NCI-H1694 treated with DMSO at 0.1 percent for 48 hours (cell line): ENCODE results near the gene C1QL4.

ENCODE experiments used
- DNase-seq: peaks from one replicate; lab custom pipeline; 2025; lab: John Stamatoyannopoulos, UW

Gene C1QL4

GRCh38 chr12:49347311-49348193 lies 10.6 kb upstream of the C1QL4 start:
- peak; percentile 31 for DNase-seq

DNA sequence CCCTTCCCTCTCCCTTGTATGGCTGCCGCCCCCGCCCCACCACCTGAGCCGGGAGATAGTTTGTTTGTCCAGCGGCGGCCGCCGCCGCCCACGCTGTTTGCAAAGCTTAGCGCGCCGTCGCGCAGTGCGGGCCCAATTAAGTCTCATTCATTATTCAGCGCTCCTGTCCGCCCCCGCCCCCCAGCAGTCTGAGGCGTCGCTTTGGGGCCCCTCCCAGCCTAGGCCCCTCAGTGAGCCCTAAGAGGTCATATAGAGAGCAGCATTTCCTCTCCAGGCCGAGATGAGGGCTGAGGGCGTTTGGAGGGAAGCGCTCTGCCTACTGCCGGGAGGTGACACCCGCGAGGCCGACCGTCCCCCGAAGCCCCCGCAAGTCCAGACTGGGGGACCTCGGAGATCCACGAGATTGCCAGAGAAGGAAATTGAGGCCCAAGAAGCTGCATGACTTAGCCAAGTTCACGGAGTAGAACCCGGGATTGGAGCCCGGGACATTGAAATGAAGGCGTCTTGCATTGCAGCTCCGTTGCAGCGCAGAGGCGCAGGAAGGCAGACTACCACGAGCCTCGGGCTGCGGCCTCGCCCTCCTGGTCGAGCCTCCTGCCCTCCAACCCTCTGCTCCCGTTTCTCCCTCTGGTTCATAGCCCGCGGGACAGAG lies 9.8 kb upstream of the C1QL4 start, which contains the start of gene DNAJC22:
TSS of gene DNAJC22 (plus strand) at position 230 of the 652 bp plus-strand sequence. CDS start 1,985 bp downstream, outside the sequence.
- no peak for DNase-seq

- no peak for DNase-seq
Observed at GRCh38 chr12:49345825-49346658, 9.1 kb upstream of the C1QL4 start.

DNA sequence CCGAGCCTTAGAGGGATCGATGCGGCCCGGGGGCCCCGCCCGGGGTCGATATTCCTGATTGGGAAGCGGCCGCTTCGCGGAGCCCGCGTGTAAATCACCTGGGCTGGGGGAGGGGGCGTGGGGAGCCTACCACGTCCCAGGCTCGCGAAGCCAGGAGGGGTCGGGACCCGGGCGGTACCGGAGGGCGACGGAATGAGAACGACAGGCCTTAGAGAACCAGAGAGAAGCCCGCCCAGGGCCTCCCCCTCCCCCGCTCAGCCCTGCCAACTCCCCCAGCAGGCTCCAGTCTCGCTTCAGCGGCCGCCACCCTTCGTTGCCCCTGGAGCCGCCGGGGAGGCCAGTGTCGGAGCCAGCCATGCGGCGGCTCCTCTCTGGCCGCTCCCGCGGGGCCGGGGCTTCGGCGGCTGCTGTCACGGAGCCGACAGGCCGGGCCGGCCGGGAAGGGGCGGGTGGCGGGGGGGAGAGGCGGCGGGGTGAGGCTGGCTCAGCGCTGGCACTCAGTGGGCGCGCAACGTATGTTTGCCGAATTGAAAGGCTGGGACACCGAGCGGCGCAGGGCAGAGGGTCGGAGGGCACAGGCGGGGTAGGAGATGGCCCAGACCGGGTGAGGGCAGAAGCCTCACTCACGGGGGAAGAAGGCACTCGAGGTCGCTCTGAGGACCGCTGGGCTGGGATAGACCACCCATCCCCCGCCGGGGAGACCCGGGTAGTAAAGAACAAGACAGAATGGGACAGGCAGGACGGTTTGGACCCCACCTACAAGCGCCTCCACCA lies 8.2 kb upstream of the C1QL4 start:
- DNase-seq = no peak

DNA sequence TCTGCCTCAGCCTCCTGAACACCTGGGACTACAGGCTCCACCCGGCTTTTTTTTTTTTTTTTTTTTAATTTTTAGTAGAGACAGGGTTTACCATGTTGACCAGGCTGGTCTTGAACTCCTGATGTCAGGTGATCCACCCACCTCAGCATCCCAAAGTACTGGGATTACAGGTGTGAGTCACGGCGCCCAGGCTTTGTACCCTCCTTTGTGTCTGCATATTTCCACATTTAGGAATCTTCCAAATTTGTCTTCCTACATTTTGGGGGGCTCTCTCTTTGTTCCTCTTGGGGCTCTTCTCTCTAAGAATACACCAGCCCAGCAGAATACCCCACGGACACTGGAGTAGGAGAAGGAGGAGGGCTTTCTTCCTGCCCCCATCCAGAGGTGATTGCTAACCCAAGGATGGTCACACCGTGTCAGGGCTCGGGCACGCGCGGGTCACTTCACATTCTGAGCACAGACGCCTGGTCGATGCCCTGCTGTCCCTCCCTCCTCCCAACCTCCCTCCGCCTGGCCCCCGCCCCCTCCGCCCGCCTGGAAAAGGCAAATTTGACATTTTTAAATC lies 7.6 kb upstream of the C1QL4 start:
- no peak for DNase-seq

DNA sequence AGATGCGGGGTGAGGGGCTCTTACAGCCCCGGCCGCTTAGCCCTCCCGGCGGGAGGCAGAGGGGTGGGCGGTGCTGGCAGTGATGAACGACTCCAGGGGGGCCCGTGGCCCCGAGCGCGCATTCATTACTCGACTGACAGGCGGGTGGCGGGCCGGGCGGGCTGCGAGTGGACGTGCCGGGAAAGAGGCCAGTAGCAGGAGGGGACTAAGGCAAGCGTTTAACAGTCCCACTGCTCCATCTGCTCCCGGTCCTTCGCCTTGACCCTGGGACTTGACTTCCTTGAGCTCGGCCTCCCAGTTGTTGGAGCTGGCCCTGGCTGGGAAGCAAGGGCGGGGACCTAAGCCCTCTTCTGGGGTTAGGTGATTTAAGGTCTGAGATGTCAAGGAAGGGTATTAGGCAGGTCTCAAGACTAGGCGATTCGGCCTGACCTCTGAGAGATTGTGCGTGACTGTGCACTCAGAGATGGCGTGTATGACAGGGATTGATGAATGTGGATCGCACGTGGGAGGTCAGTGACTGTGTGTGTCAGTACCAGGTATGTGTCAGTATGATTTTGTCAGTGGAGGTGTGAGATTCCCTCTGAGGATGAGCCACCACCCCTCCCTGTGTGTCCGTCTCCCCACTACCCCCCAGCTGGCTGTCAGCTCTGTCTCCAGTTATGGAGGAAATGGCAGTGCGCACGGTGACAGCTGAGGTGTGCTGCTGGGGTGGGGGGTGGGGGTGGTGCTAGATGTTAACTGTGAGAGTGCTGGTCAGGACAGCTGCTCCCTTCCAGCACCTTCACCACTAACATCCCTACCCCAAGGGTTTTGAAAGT lies 6.1 kb upstream of the C1QL4 start:
- no peak for DNase-seq

- peak; percentile 90 for DNase-seq
Observed at GRCh38 chr12:49342066-49342913, 5.3 kb upstream of the C1QL4 start.

DNA sequence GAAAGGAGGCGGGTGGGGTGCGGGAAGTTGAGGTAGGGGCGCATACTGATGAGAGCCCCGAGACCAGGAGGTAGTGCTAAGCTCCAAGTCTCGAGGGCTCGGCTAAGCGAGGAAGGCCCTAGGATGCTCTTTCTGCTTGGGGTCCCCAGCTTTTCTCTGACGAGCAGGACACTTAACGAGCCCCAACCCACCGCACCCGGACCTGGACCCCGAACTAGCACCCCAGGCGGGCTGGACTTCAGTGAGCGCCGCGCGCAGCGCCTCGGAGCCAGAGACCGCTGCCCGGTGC lies 4.7 kb upstream of the C1QL4 start:
- DNase-seq = no peak

- no peak for DNase-seq
Observed at GRCh38 chr12:49340971-49341776, 4.2 kb upstream of the C1QL4 start.

DNA sequence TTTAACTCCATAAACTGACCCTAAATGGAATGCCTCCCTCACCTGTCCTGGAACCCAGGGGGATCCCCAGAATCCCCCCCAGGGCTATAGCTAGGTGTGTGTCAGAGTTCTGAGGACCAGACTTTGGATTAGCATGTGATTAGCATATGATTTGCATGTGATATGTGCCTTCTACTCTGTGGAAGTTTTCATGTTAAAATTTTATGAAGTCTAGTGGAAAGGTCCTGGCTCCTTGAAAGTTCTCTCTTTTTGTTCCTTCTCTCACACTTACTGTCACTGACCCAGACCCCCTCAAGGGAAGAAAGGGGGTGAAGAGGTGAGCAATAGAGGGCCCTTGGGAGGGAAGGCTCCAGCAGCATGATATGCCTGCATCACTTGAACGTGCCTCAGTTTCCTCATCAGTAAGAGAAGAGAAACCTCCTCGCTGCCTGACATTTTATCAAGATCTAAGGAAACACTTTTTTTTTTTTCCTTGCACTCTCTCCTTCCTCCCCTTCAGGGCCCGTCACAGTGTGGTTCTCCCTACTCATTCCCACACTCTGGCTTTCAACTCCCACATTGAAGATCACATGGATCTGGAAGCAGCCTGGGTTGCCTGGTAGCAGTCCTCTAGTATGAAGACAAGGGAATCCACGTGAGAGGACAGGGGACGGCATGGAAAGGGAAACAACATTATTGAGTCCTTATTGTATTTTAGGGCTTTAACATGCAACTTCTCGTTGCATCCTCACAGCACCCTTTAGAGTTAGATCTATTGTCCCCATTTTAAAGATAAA lies 3.3 kb upstream of the C1QL4 start:
- DNase-seq = no peak

- DNase-seq = no peak
Observed at GRCh38 chr12:49339464-49339861, 2.5 kb upstream of the C1QL4 start.

DNA sequence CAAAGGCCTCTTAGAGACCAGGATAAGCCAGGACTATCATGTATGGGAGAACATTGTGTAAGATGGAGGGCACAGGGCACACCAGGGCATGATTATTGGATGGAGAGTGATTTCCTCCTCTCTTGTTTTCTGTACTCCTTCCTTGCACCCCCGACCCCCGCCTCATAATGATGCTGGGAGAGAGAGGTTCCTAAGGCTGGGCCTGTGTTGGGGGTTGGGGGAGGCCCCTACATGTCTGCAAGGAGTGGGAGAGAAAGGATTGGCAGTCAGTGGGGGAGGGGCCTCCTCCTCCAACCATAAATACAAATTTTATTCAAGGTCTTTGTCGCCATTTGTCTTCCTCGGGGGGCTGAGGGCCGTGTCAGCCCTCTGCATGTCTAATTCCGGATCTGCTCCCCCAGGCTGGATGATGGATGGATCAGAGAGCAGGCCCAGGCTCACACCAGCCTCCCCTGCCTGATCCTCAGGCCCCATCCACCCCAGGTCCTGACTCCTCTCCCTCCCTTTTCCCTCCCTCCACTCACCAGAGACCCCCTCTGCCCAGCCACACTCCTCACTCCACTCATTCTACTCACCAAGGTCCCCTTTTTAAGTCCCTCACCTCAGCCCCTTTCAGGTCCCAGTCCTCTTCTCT lies 2.0 kb upstream of the C1QL4 start:
- no peak for DNase-seq

DNA sequence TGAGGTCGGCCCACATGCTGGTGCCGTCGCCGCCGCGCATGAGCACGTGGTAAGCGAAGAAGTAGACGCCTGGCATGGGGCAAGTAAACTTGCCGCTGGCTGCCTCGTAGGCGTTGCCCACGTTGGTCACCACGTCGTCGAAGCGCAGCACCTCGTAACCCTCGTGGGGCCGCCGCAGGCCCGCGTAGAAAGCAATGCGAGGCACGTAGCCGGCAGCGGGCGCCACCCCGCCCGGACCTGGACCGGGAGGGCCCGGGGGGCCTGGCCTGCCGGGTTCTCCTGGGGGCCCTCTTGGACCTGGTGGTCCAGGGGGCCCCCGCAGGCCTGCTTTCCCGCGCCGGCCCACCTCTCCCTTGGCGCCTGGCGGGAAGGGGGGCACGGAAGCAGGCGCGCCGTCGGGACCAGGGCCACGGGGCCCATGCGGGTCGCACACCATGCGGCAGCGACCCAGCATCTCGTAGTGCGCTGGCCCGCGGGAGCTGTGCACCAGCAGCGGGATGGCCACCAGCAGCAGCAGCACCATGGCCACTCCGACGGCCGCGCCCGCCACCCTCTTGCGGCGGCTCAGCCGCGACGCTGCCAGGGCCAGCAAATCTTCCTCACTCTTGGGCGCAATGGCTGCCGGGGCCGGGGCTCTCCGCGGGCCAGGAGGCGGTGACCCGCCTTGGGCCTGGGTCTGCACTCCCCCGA lies 888 bp downstream of the C1QL4 start:
- no peak for DNase-seq

DNA sequence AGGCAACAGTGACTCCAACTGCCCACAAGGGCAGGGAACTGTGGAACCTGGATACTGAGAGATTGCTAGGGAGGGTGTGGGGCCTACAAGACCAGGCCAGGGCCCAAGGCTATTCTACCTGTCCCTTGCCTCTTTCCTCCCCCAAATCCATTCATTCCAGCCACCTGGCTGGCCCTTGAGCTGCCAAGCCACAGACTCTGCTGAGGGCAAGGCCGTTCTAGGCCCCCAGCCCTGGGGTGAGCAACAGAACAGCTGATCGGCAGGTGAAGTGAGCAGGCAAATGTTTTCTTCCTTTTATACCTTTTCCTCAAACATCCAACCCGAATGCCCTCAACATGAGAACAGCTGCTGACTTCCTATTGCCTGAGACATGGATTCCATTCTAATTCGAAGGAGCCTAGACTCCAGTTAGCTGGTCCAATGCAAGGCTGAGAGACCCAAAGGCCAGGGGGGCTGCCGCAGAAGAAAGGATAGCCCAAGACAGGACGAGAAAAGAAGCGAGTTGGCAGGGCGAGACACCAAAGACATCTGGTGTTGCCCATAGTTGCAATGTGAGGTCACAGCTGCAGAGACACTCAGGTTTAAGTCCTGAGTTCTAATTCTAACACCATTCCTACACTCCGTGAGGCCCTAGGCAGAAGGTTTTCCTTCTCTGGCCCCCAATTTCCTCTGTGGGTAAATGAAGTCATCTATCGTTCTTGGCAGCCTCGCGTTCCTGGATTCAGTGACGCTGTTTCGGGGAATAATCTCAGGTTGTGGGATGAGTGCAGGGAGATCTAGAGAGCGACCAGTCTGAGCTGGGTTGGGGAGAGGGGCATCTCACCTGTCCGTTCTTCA lies 1.7 kb downstream of the C1QL4 start:
- no peak for DNase-seq

GRCh38 chr12:49334681-49335080 lies 2.3 kb downstream of the C1QL4 start:
- no peak for DNase-seq

GRCh38 chr12:49334226-49334625 lies 2.8 kb downstream of the C1QL4 start:
- no peak for DNase-seq
